Esophagus (tissue), 2 donors: ENCODE measurements around the gene EGR2. TPM values are rescaled to one million over a fixed set of nuclear protein-coding genes. Genes with fewer than 3 reads are reported as not detected.

Source experiments
- H3K27ac ChIP-seq, 2 donors: one replicate each; pipeline ENCODE4 v1.5.1; 2013; ENCODE audit warnings: low read depth in 2 of 2, mild to moderate bottlenecking in 2 of 2, inconsistent platforms in 1 of 2, low read length in 1 of 2, moderate library complexity in 1 of 2
- H3K27me3 ChIP-seq, 2 donors: one replicate each; pipeline ENCODE4 v1.6.1; 2013; ENCODE audit warnings: low read length in 2 of 2, control low read depth in 1 of 2, mild to moderate bottlenecking in 1 of 2; ENCODE audit not compliant: insufficient read depth in 2 of 2, control insufficient read depth in 1 of 2
- H3K36me3 ChIP-seq, 2 donors: one replicate each; pipeline ENCODE4 v1.6.1; 2013; ENCODE audit warnings: low read length in 1 of 2; ENCODE audit not compliant: control insufficient read depth in 2 of 2, insufficient read depth in 2 of 2
- H3K4me1 ChIP-seq, 2 donors: one replicate each; pipeline ENCODE4 v1.6.1; 2013; ENCODE audit warnings: low read length in 1 of 2; ENCODE audit not compliant: control insufficient read depth in 2 of 2, insufficient read depth in 2 of 2
- H3K4me3 ChIP-seq, 2 donors: one replicate each; pipeline ENCODE4 v1.5.1; 2013; ENCODE audit warnings: low read length in 2 of 2, mild to moderate bottlenecking in 2 of 2, low read depth in 1 of 2, moderate library complexity in 1 of 2
- H3K9me3 ChIP-seq, 2 donors: one replicate each; pipeline ENCODE4 v1.6.1; 2013; ENCODE audit warnings: mild to moderate bottlenecking in 2 of 2, low read depth in 1 of 2, low read length in 1 of 2, moderate library complexity in 1 of 2; ENCODE audit not compliant: control insufficient read depth in 2 of 2, insufficient read depth in 1 of 2
- WGBS, 2 donors: extraction: QIAGEN DNeasy Blood & Tissue Kit; methylation state at CpG; one replicate each; pipeline ENCODE4 v1.1.7; 2013; 5-methylcytosine and 5-hydroxymethylcytosine counted together
- polyA plus RNA-seq, 2 donors: library from polyadenylated mRNA; stranded (reverse); fragments of 200-250 nt; gene quantifications; one replicate each; pipeline ENCODE4 v1.2.3, GENCODE V29; 2013
- donor health status: healthy with polysubstance abuse.
- donor health status: Bipolar disorder and iron deficiency.

Gene EGR2
- polyA plus RNA-seq, result under 1 TPM; 0.47 to 0.49 TPM

GRCh38 chr10:62816331-62817120 is at the start of gene EGR2:
Gene EGR2 (minus strand): TSS chr10:62816366. CDS start chr10:62816029, 337 bp downstream.
- Histone ChIP-seq H3K4me1 (peaks cover 2 to 11% of the 10 kb centered on the region in 2 donors), H3K36me3 (no peaks in the 10 kb centered on the region), H3K27me3 (peaks cover 0 to 5% of the 10 kb centered on the region in 2 donors), H3K27ac (peak within 1 kb of the TSS; percentile 89), H3K9me3 (peaks cover 0 to 2% of the 10 kb centered on the region in 2 donors), H3K4me3 (peak within 1 kb of the TSS; percentile 89 to 90)
- 0 to 1% methylated on average over 52 to 53 of the region's 53 CpGs for whole genome bisulfite sequencing, 2 donors

DNA sequence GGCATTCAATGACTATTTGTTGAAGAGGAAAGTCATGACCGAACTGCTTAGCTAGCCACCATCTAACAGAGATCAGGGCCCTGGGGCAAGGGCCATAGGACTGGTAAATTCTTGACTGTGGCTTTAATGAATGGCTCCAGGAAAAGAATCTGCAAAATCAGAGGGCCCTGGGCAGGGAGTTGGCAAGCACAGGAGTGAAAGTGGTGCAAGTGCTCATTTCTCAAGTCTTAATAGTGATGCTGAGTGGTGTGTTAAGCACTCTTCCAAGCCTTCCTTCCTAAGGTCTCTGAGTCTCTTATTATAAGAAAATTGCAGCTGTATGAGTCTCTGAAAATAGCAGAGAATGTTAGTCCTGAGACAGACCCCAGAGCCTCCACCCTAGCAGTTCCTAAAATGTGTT is 46.3 kb upstream of the EGR2 start:
- no peaks in the 10 kb centered on the region for H3K36me3 ChIP-seq
- no peaks in the 10 kb centered on the region for H3K4me1 ChIP-seq
- no peaks in the 10 kb centered on the region for H3K9me3 ChIP-seq
- no peaks in the 10 kb centered on the region for H3K27me3 ChIP-seq
- H3K4me3 ChIP-seq, result no peak overlapping the region
- 98 to 100% methylated on average over 1 of the region's 1 CpG for WGBS, 2 donors
- H3K27ac ChIP-seq, result no peak overlapping the region

DNA sequence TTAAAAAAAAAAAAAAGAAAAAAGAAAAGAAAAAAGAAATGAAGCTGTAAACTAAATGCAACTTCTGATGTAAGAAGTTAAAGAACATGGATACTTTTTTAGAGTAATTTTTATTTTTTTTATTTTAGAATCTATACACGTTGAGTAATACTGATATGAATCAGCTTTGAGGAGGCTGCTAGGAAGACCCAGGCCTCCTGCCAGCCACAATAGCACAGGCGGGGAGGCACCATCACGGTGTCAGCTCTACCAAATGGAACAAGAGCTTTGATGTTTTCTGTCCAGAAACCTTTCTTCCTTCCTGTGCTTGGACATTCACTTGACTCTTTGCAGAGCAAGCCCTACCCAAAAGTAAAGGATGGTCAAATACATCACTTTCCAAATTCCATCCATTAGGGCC is 45.3 kb upstream of the EGR2 start:
- no peaks in the 10 kb centered on the region for H3K27me3 ChIP-seq
- no peaks in the 10 kb centered on the region for H3K36me3 ChIP-seq
- H3K9me3 ChIP-seq, result no peaks in the 10 kb centered on the region
- H3K4me3 ChIP-seq, result no peak overlapping the region
- 63 to 68% methylated on average over 3 of the region's 3 CpGs for WGBS, 2 donors
- no peak overlapping the region for H3K27ac ChIP-seq
- H3K4me1 ChIP-seq, result no peaks in the 10 kb centered on the region

GRCh38 chr10:62860946-62861345 is 44.8 kb upstream of the EGR2 start:
- Histone ChIP-seq H3K27me3 (no peaks in the 10 kb centered on the region), H3K4me3 (no peak overlapping the region), H3K36me3 (no peaks in the 10 kb centered on the region), H3K9me3 (no peaks in the 10 kb centered on the region), H3K27ac (no peak overlapping the region), H3K4me1 (no peaks in the 10 kb centered on the region)
- 13 to 24% methylated on average over 4 of the region's 4 CpGs for WGBS, 2 donors

DNA sequence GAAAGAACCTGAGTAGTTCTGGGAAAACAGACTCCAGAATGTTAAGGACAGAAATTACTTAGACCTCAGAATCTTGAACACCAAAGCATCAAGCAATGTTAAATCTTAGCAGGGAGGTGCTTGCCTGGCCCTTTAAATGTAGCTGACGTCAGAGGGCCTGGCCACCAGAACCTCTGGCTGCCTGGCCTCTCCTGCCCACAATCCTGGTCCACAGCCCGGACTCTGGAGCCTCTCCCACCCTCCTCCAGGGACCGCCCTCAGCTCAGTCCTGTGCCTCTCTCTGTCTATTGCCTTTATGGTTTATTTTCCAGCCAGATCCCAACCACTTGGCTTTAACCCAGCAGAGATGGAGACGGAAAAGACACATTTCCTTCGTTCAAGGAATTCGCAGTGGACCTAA is 42.2 kb upstream of the EGR2 start:
- WGBS, 2 donors, result 50 to 53% methylated on average over 6 of the region's 6 CpGs
- Histone ChIP-seq H3K4me1 (no peaks in the 10 kb centered on the region), H3K36me3 (no peaks in the 10 kb centered on the region), H3K27ac (no peak overlapping the region), H3K27me3 (no peaks in the 10 kb centered on the region), H3K9me3 (peaks cover 2% of the 10 kb centered on the region in 2 donors), H3K4me3 (no peak overlapping the region)

- H3K4me1 ChIP-seq, result no peaks in the 10 kb centered on the region
- H3K27ac ChIP-seq, result no peak overlapping the region
- peaks cover 2% of the 10 kb centered on the region in 2 donors for H3K9me3 ChIP-seq
- no peak overlapping the region for H3K4me3 ChIP-seq
- 58 to 77% methylated on average over 4 of the region's 4 CpGs for WGBS, 2 donors
- no peaks in the 10 kb centered on the region for H3K27me3 ChIP-seq
- H3K36me3 ChIP-seq, result no peaks in the 10 kb centered on the region
Measured at GRCh38 chr10:62856021-62856420, 39.9 kb upstream of the EGR2 start.

GRCh38 chr10:62853710-62854109 is 37.5 kb upstream of the EGR2 start:
- Histone ChIP-seq H3K36me3 (no peaks in the 10 kb centered on the region), H3K4me1 (no peaks in the 10 kb centered on the region), H3K4me3 (no peak overlapping the region), H3K27me3 (no peaks in the 10 kb centered on the region), H3K27ac (no peak overlapping the region), H3K9me3 (peaks cover 2% of the 10 kb centered on the region in 2 donors)
- WGBS, 2 donors, result 77 to 78% methylated on average over 5 of the region's 5 CpGs

- no peaks in the 10 kb centered on the region for H3K36me3 ChIP-seq
- WGBS, 2 donors, result 62 to 73% methylated on average over 6 of the region's 6 CpGs
Measured at GRCh38 chr10:62852961-62853702, 37.0 kb upstream of the EGR2 start.

DNA sequence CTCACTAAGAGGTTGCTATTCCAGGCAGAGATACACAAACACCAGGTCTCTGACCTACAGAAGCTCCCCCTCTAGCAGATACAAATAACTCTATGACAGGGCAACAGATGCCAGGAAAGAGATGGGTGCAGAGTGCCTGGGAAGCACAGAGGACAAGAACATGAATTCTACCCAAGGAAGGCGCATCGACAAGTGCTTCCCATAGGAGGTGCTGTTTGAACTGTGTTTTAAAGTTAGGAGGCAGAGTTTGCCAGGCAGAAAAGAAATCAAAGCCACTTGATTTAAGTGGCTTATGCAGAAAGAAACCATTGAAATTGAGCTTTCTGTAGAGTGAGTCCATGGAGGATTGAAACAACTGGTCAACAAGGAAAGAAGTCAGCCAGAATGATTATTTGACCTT is 35.3 kb upstream of the EGR2 start:
- no peak overlapping the region for H3K27ac ChIP-seq
- no peaks in the 10 kb centered on the region for H3K36me3 ChIP-seq
- H3K9me3 ChIP-seq, result peaks cover 2% of the 10 kb centered on the region in 2 donors
- H3K4me3 ChIP-seq, result no peak overlapping the region
- no peaks in the 10 kb centered on the region for H3K27me3 ChIP-seq
- WGBS, 2 donors, result 54 to 76% methylated on average over 2 of the region's 2 CpGs
- no peaks in the 10 kb centered on the region for H3K4me1 ChIP-seq

More at GRCh38 chr10:62852961-62853702, 37.0 kb upstream of the EGR2 start:
- Histone ChIP-seq H3K27me3 (no peaks in the 10 kb centered on the region), H3K9me3 (peaks cover 2% of the 10 kb centered on the region in 2 donors), H3K4me3 (no peak overlapping the region), H3K4me1 (no peaks in the 10 kb centered on the region), H3K27ac (no peak overlapping the region)
